ENCODE measurements around the gene CEP192. TPM values are rescaled to one million over a fixed set of nuclear protein-coding genes. Genes with fewer than 3 reads are reported as not detected.
"Not testable (repeated sequence)": the region's sequence is repeated elsewhere in the genome, so short reads cannot be mapped to it uniquely, and the experiment has no call there.

The CEP192 gene
- total and polyA plus RNA-seq, 10 donors: 13.8 to 41.8 (median 32.4) TPM

DNA sequence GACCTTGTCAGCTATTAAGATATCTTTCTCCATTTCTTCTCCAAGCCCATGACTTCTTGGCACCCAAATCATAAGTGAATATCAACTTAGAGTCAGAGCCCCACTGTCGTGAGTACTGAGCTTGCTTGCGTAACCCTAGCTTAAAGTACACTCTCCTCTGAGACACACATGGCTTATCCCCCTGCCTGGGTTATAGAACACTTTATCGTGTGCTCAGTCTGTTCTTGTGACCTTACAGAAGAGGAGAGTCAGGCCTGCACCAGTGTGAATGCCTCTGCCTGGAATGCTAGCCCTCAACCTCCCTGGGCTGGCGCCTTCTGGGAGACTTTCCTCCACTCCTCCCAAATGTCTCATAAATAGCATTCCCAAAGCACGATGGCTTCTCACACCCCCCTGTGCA, 79.3 kb downstream of the CEP192 start:
- no peaks in the 10 kb centered on the region for H3K9me3 ChIP-seq
- no peak overlapping the region for H3K27ac ChIP-seq
- no peaks in the 10 kb centered on the region for H3K27me3 ChIP-seq (replicated peaks in 1 of 7)
- peaks cover 2 to 94% (median 77%) of the 10 kb centered on the region in 6 donors for H3K36me3 ChIP-seq
- TF ChIP-seq POLR2AphosphoS5 (IDR thresholded peaks at IDR 0.05) (no peak), POLR2A (IDR thresholded peaks at IDR 0.05) (no peak)
- TF ChIP-seq, protein P1, sequence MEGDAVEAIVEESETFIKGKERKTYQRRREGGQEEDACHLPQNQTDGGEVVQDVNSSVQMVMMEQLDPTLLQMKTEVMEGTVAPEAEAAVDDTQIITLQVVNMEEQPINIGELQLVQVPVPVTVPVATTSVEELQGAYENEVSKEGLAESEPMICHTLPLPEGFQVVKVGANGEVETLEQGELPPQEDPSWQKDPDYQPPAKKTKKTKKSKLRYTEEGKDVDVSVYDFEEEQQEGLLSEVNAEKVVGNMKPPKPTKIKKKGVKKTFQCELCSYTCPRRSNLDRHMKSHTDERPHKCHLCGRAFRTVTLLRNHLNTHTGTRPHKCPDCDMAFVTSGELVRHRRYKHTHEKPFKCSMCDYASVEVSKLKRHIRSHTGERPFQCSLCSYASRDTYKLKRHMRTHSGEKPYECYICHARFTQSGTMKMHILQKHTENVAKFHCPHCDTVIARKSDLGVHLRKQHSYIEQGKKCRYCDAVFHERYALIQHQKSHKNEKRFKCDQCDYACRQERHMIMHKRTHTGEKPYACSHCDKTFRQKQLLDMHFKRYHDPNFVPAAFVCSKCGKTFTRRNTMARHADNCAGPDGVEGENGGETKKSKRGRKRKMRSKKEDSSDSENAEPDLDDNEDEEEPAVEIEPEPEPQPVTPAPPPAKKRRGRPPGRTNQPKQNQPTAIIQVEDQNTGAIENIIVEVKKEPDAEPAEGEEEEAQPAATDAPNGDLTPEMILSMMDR (IDR thresholded peaks at IDR 0.05 in 8 of 11, conservative IDR thresholded peaks at IDR 0.05 in 3 of 11): no peak
- 91 to 95% (median 93%) methylated on average over 5 of the region's 5 CpGs for WGBS, 5 donors
- no peak overlapping the region for H3K4me3 ChIP-seq
- intact Hi-C loops (cut with DNase I; ENCODE audit: low total_unique reads): no loop called here
- peaks cover 0 to 18% (median 2%) of the 10 kb centered on the region in 6 donors for H3K4me1 ChIP-seq
- DNase-seq: no peak

DNA sequence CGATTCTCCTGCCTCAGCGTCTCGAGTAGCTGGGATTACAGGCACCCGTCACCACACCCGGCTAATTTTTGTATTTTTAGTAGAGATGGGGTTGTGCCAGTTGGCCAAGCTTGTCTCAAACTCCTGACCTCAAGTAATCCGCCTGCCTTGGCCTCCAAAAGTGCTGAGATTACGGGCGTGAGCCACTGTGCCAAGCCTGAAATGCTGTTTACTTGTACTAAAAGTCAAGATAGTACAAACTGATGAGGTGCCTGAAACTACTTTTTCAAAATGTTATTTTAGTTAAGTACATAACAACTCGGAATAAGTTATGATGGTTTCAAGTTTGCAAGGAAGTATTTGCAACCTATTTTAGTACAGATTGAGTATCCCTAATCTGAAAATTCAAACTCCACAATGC, 85.7 kb downstream of the CEP192 start:
- WGBS, 5 donors: 95 to 98% (median 96%) methylated on average over 9 of the region's 9 CpGs
- H3K4me1 ChIP-seq: no peaks in the 10 kb centered on the region
- no peaks in the 10 kb centered on the region for H3K27me3 ChIP-seq (replicated peaks in 1 of 7)
- H3K36me3 ChIP-seq: peaks cover 0 to 93% (median 46%) of the 10 kb centered on the region in 6 donors
- H3K9me3 ChIP-seq: peaks cover 0 to 37% (median 33%) of the 10 kb centered on the region in 8 donors
- TF ChIP-seq POLR2A (IDR thresholded peaks at IDR 0.05) (no peak), POLR2AphosphoS5 (IDR thresholded peaks at IDR 0.05) (no peak)
- TF ChIP-seq, protein P1 (IDR thresholded peaks at IDR 0.05 in 8 of 11, conservative IDR thresholded peaks at IDR 0.05 in 3 of 11): no peak
- H3K27ac ChIP-seq: no peak overlapping the region
- DNase-seq: no peak
- intact Hi-C loops (cut with DNase I; ENCODE audit: low total_unique reads): no loop called here
- no peak overlapping the region for H3K4me3 ChIP-seq

DNA sequence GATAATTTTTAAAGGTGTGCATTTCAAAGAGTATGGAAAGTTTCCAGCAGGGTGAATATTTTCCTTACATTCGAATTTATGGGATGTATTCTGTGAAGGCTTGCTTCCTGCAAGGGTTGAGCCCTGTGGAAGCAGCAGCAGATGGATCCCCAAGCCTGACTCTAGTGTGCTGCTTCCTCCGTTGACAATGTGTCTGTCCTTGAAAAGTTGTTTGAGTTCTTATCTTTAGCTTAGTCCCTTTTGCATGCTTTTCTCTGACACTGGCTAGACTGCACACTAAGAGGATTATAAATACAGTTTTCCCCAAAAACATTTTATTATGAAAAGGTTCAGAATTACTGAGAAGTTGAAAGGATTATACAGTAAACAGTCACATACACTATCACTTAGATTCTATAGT, 86.3 kb downstream of the CEP192 start:
- intact Hi-C loops (cut with DNase I; ENCODE audit: low total_unique reads): no loop called here
- 68 to 89% (median 77%) methylated on average over 2 of the region's 2 CpGs for WGBS, 5 donors
- no peak for TF ChIP-seq POLR2A (IDR thresholded peaks at IDR 0.05)
- TF ChIP-seq POLR2AphosphoS5 (IDR thresholded peaks at IDR 0.05): no peak
- TF ChIP-seq, protein P1 (IDR thresholded peaks at IDR 0.05 in 8 of 11, conservative IDR thresholded peaks at IDR 0.05 in 3 of 11): no peak
- no peak overlapping the region for H3K4me3 ChIP-seq
- H3K27me3 ChIP-seq (replicated peaks in 1 of 7): no peaks in the 10 kb centered on the region
- peaks cover 0 to 87% (median 40%) of the 10 kb centered on the region in 6 donors for H3K36me3 ChIP-seq
- no peaks in the 10 kb centered on the region for H3K4me1 ChIP-seq
- H3K27ac ChIP-seq: no peak overlapping the region
- peaks cover 0 to 37% (median 33%) of the 10 kb centered on the region in 8 donors for H3K9me3 ChIP-seq
- no peak for DNase-seq

DNA sequence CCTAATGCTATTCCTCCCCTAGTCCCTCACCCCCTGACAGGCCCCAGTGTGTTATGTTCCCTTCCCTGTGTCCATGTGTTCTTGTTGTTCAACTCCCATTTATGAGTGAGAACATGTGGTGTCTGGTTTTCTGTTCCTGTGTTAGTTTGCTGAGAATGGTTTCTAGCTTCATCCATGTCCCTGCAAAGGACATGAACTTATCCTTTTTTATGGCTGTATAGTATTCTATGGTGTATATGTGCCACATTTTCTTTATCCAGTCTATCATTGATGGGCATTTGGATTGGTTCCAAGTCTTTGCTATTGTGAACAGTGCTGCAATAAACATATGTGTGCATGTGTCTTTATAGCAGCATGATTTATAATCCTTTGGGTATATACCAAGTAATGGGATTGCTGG, 86.9 kb downstream of the CEP192 start:
- H3K4me3 ChIP-seq; H3K4me1 ChIP-seq; intact Hi-C loops (cut with DNase I; ENCODE audit: low total_unique reads); DNase-seq; H3K27ac ChIP-seq; H3K27me3 ChIP-seq (replicated peaks in 1 of 7): not testable (repeated sequence)
- peaks cover 0 to 37% (median 33%) of the 10 kb centered on the region in 8 donors for H3K9me3 ChIP-seq
- H3K36me3 ChIP-seq: peaks cover 0 to 84% (median 34%) of the 10 kb centered on the region in 6 donors

DNA sequence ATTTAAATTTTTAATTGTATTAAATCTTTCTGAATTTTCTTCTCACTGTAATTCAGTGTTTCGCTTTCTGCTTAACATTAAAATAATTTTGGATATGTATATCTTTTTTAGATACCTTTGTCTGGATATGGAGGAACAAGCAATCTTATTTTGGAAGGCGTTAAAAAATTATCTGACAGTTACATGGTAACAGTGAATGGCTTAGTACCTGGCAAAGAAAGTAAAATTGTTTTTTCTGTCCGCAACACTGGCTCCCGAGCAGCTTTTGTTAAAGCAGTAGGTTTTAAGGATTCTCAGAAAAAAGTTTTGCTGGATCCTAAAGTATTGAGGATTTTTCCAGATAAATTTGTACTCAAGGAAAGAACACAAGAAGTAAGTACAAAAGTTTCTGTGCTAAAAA, 95.7 kb downstream of the CEP192 start:
- Histone ChIP-seq H3K9me3 (peaks cover 0 to 6% (median 0%) of the 10 kb centered on the region in 8 donors), H3K36me3 (peaks cover 0 to 90% (median 29%) of the 10 kb centered on the region in 6 donors)
- 96 to 99% (median 98%) methylated on average over 4 of the region's 4 CpGs for WGBS, 5 donors

More for the DNA sequence above, 95.7 kb downstream of the CEP192 start:
- intact Hi-C loops (cut with DNase I; ENCODE audit: low total_unique reads): no loop called here
- Histone ChIP-seq H3K27me3 (replicated peaks in 1 of 7) (no peaks in the 10 kb centered on the region), H3K4me1 (no peaks in the 10 kb centered on the region), H3K4me3 (no peak overlapping the region), H3K27ac (no peak overlapping the region)
- no peak for DNase-seq
- TF ChIP-seq POLR2AphosphoS5 (IDR thresholded peaks at IDR 0.05): no peak
- no peak for TF ChIP-seq POLR2A (IDR thresholded peaks at IDR 0.05)
- TF ChIP-seq, protein P1 (IDR thresholded peaks at IDR 0.05 in 8 of 11, conservative IDR thresholded peaks at IDR 0.05 in 3 of 11): no peak

Data from spleen (tissue), 11 donors.